Gastroesophageal sphincter (tissue), 2 donors: ENCODE data around the gene NEK4.
"Not testable (repeated sequence)": the region's sequence is repeated elsewhere in the genome, so short reads cannot be mapped to it uniquely, and the experiment has no call there.

Experiments
- EP300 ChIP-seq: sonication (generic); formaldehyde crosslinking; IDR thresholded peaks from one replicate; pipeline ENCODE4 v1.6.1; 2017; ENCODE audit warnings: antibody characterized with exemption, mild to moderate bottlenecking
- POLR2A ChIP-seq, 2 donors: fragments of 450-650 bp; IDR thresholded peaks; one replicate each; pipeline ENCODE4 v1.6.1; 2017; ENCODE audit warnings: antibody characterized with exemption in 2 of 2, mild to moderate bottlenecking in 2 of 2, moderate library complexity in 1 of 2
- POLR2AphosphoS5 ChIP-seq: sonication (generic); formaldehyde crosslinking; IDR thresholded peaks from one replicate; pipeline ENCODE4 v1.6.1; 2017; ENCODE audit warnings: antibody characterized with exemption

DNA sequence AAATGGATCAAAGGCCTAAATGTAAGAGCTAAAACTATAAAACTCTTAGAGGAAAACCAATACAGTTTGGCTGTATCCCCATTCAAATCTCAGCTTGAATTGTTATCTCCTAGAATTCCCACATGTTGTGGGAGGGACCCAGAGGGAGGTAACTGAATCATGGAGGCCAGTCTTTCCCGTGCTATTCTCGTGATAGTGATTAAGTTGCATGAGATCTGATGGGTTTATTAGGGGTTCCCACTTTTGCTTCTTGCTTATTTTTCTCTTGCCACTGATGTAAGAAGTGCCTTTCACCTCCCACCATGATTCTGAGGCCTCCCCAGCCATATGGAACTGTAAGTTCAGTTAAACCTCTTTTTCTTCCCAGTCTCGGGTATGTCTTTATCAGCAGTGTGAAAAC lies 94.5 kb downstream of the NEK4 start:
- not testable (repeated sequence) for TF ChIP-seq POLR2AphosphoS5; POLR2A (IDR thresholded peaks at IDR 0.05); EP300
